ENCODE data around the gene RAI1.
"Not testable (repeated sequence)": the region's sequence is repeated elsewhere in the genome, so short reads cannot be mapped to it uniquely, and the experiment has no call there.

The RAI1 gene, protein sequence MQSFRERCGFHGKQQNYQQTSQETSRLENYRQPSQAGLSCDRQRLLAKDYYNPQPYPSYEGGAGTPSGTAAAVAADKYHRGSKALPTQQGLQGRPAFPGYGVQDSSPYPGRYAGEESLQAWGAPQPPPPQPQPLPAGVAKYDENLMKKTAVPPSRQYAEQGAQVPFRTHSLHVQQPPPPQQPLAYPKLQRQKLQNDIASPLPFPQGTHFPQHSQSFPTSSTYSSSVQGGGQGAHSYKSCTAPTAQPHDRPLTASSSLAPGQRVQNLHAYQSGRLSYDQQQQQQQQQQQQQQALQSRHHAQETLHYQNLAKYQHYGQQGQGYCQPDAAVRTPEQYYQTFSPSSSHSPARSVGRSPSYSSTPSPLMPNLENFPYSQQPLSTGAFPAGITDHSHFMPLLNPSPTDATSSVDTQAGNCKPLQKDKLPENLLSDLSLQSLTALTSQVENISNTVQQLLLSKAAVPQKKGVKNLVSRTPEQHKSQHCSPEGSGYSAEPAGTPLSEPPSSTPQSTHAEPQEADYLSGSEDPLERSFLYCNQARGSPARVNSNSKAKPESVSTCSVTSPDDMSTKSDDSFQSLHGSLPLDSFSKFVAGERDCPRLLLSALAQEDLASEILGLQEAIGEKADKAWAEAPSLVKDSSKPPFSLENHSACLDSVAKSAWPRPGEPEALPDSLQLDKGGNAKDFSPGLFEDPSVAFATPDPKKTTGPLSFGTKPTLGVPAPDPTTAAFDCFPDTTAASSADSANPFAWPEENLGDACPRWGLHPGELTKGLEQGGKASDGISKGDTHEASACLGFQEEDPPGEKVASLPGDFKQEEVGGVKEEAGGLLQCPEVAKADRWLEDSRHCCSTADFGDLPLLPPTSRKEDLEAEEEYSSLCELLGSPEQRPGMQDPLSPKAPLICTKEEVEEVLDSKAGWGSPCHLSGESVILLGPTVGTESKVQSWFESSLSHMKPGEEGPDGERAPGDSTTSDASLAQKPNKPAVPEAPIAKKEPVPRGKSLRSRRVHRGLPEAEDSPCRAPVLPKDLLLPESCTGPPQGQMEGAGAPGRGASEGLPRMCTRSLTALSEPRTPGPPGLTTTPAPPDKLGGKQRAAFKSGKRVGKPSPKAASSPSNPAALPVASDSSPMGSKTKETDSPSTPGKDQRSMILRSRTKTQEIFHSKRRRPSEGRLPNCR (N-terminal part only)

DNA sequence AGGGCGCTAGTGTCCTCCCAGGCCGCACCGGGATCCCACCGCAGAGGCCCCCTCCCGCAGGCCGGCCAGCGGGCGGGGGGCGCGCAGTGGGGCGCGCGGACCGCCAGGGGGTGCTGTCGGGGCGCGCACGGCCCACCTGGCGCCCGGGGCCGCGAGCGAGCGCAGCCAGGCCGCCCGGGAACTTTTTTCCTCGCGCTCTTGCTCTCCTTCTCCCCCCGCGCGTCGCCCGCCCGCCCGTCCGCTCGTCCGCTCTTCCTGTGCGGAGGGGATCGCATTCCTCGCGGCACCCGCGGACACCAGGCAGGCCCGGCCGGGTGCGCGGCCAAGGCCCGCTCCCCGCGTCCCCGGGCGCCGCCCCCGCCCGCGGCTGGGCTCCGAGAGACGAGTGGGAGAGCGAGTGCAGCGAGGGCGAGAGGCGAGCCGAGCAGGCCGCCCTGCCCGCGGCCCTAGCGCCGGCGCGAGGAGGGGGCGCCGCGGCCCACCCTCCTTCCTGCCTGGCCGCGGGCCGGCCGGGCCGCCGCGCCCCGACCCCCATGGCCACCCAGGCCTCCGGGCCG is at the start of gene RAI1:
TSS of gene RAI1 (plus strand) at position 272 of the 557 bp plus-strand sequence. CDS start 111,491 bp downstream, outside the sequence.
- DNase-seq (ENCODE audit: low spot score), result peak; percentile 92
- TF ChIP-seq, protein P1, sequence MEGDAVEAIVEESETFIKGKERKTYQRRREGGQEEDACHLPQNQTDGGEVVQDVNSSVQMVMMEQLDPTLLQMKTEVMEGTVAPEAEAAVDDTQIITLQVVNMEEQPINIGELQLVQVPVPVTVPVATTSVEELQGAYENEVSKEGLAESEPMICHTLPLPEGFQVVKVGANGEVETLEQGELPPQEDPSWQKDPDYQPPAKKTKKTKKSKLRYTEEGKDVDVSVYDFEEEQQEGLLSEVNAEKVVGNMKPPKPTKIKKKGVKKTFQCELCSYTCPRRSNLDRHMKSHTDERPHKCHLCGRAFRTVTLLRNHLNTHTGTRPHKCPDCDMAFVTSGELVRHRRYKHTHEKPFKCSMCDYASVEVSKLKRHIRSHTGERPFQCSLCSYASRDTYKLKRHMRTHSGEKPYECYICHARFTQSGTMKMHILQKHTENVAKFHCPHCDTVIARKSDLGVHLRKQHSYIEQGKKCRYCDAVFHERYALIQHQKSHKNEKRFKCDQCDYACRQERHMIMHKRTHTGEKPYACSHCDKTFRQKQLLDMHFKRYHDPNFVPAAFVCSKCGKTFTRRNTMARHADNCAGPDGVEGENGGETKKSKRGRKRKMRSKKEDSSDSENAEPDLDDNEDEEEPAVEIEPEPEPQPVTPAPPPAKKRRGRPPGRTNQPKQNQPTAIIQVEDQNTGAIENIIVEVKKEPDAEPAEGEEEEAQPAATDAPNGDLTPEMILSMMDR (IDR thresholded peaks at IDR 0.05; ENCODE audit: extremely low read depth, missing control alignments), result peak; percentile 97

DNA sequence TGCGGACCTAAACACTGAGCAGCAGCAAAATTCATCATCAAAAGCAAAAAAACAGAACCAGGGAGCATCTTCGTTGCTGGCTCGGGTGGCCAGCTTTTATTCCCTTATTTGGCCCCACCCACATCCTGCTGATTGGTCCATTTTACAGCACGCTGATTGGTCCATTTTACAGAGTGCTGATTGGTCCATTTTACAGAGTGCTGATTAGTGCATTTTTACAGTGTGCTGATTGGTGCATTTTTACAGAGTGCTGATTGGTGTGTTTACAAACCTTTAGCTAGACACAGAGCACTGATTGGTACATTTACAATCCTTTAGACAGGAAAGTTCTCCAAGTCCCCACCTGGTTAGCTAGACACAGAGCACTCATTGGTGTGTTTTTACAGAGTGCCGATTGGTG is 48.6 kb upstream of the RAI1 start:
- DNase-seq (ENCODE audit: low spot score), result not testable (repeated sequence)

DNA sequence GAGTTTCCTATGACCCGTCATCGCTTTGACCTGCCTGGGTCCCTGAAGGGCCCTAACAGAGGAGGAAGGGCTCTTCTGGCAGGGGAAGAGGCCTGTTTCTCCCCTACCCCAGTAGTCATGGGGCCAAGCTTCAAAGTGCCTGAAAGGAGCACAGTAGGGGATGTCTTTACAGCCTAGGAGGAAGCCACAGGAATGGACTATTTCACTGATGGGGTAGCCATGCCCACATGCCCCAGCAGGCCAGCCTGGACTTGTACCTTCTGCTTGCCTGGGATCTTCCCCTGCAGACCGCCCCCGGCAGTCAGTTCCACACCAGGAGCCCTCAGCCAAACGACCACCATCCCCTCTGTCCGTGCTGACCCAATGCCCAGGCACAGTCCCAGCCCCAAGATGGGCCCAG is 47.9 kb upstream of the RAI1 start:
- TF ChIP-seq, protein P1 (IDR thresholded peaks at IDR 0.05; ENCODE audit: extremely low read depth, missing control alignments), result no peak
- DNase-seq (ENCODE audit: low spot score), result no peak

DNA sequence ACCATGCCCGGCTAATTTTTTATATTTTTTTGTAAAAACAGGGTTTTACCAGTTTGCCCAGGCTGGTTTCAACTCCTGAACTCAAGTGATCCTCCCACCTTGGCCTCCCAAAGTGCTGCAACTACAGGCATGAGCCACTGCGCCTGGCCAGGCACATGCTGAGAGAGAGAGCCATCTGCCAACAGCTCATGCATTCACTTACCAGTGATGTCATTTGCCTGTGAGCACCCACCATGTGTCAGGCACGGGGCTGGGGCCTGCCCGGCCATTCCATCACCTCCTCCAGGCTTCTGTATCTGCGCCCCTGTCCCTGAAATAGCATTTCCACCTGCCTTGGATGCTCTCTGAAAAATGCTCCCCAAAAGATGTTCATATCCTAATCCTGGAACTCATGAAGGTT is 46.1 kb upstream of the RAI1 start:
- DNase-seq (ENCODE audit: low spot score), result no peak
- TF ChIP-seq, protein P1 (IDR thresholded peaks at IDR 0.05; ENCODE audit: extremely low read depth, missing control alignments), result no peak

DNA sequence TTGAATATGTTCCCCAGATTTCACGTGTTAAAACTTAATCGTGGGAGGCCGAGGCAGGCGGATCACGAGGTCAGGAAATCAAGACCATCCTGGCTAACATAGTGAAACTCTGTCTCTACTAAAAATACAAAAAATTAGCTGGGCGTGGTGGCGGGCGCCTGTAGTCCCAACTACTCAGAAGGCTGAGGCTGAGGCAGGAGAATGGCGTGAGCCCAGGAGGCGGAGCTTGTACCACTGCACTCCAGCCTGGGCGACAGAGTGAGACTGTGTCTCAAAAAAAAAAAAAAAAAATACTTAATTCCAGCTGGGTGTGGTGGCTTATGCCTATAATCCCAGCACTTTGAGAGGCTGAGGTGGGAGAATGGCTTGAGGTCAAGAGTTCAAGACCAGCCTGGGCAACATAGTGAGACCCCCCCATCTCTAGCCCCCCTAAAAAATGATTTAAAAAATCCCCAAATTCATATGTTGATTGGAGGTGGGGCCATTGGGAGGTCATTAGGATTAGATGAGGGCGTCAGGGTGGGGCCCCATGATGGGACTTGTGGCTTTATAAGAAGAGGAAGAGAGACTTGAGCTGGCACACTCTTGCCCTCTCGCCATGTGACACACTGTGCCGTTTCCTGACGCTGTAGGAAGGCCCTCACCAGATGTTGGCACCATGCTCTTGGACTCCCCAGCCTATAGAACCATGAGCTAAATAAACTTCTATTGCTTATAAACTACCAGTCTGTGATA is 45.6 kb upstream of the RAI1 start:
- not testable (repeated sequence) for DNase-seq (ENCODE audit: low spot score)

DNA sequence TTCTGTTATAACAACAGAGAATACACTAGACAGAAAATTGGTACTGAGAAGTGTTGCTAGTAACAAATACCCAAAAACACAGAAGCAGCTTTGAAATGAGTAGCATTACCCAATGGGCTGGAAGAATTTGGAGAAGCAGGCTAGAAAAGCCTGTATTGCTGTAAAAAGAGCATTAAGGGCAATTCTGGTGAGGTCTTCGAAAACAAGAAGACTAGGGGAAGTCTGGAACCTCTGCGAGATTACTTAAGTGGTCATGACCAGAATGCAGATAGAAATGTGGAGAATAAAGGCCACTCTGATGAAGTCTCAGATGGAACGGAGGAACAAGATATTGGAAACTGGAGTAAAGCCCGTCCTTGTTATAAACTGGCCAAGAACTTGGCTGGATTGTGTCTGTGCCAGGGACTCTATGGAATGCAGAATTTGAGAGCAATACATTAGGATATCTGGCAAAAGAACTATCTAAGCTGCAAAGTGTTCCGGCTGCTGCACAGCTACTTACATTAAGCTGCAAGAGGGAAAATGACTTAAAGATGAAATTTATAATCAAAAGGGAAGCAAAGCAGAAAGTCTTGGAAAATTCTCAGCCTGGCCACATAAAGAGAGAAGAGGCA is 44.9 kb upstream of the RAI1 start:
- no peak for DNase-seq (ENCODE audit: low spot score)
- TF ChIP-seq, protein P1 (IDR thresholded peaks at IDR 0.05; ENCODE audit: extremely low read depth, missing control alignments), result no peak

DNA sequence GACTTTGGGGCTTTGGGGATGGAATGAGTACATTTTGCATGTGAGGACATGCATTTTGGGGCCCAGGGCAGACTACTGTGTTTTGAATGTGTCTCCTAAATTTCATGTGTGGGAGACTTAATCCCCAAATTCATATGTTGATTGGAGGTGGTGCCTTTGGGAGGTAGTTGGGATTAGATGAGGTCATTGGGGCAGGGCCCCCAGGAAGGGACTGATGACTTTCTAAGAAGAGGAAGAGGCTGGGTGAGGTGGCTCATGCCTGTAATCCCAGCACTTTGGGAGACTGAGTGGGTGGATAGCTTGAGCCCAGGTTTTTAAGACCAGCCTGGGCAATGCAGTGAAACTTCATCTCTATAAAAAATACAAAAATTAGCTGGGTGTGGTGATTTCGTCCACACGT is 42.8 kb upstream of the RAI1 start:
- TF ChIP-seq, protein P1 (IDR thresholded peaks at IDR 0.05; ENCODE audit: extremely low read depth, missing control alignments), result no peak
- DNase-seq (ENCODE audit: low spot score), result no peak

DNA sequence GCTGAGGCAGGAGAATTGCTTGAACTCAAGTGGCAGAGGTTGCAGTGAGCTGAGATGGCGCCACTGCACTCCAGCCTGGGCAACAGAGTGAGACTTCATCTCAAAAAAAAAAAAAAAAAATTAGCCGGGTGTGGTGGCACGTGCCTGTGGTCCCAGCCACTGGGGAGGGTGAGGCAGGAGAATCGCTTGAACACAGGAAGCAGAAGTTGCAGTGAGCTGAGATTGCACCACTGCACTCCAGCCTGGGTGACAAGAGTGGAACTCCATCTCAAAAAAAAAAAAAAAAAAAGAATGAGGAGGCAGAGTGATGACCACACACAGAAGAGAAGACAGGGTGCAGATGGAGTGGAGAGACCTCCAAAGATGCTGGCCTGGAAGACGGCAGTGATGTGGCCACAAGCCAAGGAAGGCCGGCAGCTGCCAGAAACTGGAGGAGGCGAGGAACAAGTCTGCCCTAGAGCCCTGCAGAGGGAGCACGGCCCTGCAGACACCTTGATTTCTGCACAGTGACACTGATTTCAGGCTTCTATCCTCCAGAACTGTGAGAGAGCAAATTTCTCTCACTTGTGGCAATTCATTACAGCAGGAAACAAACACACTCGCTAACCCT is 41.5 kb upstream of the RAI1 start:
- not testable (repeated sequence) for DNase-seq (ENCODE audit: low spot score)

Data from GM20000 (cell line).